Measurements from ENCODE around the gene ARMC10. TPM values are rescaled to one million over a fixed set of nuclear protein-coding genes. Genes with fewer than 3 reads are reported as not detected.

Gene ARMC10
- total and polyA plus RNA-seq, 9 of the 15 experiments (the other 6 are each of a cell fraction or from before 2014, with no cell fraction given) = 17.0 to 113 (median 72.6) TPM

DNA sequence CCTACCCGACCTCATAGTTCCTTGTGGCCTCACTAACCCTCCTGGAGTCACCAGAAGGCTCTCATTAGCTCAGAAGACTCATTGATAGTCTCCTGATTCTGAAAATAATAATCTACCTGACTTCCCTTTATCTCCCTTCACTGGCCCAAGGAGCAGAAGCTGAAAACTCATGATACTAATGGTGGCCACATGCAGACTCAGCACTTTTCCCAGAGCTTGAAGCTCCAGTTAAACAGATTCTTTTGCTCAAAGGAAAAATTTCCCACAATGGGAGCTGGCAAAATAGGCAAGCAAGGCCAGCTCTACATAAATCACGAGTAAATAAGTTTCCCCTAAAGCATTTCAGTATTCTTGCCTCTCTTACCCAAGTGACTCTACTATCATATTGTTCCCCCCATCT lies 65.7 kb downstream of the ARMC10 start:
- H3K79me2 ChIP-seq (ENCODE audit: control insufficient read depth, insufficient read depth, low read length) = no peaks in the 10 kb centered on the region

More for the DNA sequence above, 65.7 kb downstream of the ARMC10 start:
- intact Hi-C loops (cut with micrococcal nuclease) = no loop called here
- no TSS peak for BruUV-seq (replicated peaks)
- Histone ChIP-seq H3K4me3 (no peak overlapping the region), H3K9me1 (ENCODE audit: control insufficient read depth, insufficient read depth, low read length) (no peaks in the 10 kb centered on the region), H3K27me3 (ENCODE audit: control insufficient read depth in 2 of 2, insufficient read depth in 2 of 2, low read length in 2 of 2) (no peaks in the 10 kb centered on the region), H2AFZ (ENCODE audit: low read depth, low read length) (no peak overlapping the region), H3K27ac (ENCODE audit: extremely low read depth, low read depth, low read length) (no peak overlapping the region), H3K9me3 (replicated peaks; ENCODE audit: control insufficient read depth, insufficient read depth, low read depth, low read length) (no peaks in the 10 kb centered on the region; the same call in 1 of the 2 replicates), H3K9ac (ENCODE audit: insufficient read depth in 1 of 2, low read depth in 2 of 2, low read length in 2 of 2) (no peak overlapping the region), H3K4me1 (replicated peaks in 1 of 2; ENCODE audit: control insufficient read depth in 2 of 2, insufficient read depth in 2 of 2, low read length in 2 of 2) (peaks cover 0 to 3% of the 10 kb centered on the region in 2 experiments; a peak in 1 of 5 replicates), H3K36me3 (ENCODE audit: control insufficient read depth, insufficient read depth, low read length) (no peaks in the 10 kb centered on the region), H4K20me1 (replicated peaks; ENCODE audit: control insufficient read depth, insufficient read depth, low read length) (no peaks in the 10 kb centered on the region), H3K4me2 (ENCODE audit: insufficient read depth, low read length) (no peak overlapping the region)
- TF ChIP-seq ZNF830 (CRISPR knock-in tag; IDR thresholded peaks at IDR 0.05) (no peak), WHSC1 (IDR thresholded peaks at IDR 0.05; ENCODE audit: low read length) (no peak), FOS (IDR thresholded peaks at IDR 0.05; ENCODE audit: extremely low read depth, insufficient read length) (no peak), ZNF766 (CRISPR knock-in tag; conservative IDR thresholded peaks at IDR 0.05) (no peak), C11orf30 (IDR thresholded peaks at IDR 0.05; ENCODE audit: low read depth) (peak; percentile 96), MAFG (tag; conservative IDR thresholded peaks at IDR 0.05) (peak; percentile 95), MAFF (IDR thresholded peaks at IDR 0.05; ENCODE audit: low read length) (peak; percentile 94), MAFK (IDR thresholded peaks at IDR 0.05; ENCODE audit: low read length) (peak; percentile 91), ZBTB7A (IDR thresholded peaks at IDR 0.05; ENCODE audit: borderline replicate concordance, control insufficient read depth, low read depth, low read length) (no peak), ZNF316 (IDR thresholded peaks at IDR 0.05) (peak; percentile 97), ZNF217 (CRISPR knock-in tag; IDR thresholded peaks at IDR 0.05) (no peak)
- TF ChIP-seq, protein P1, sequence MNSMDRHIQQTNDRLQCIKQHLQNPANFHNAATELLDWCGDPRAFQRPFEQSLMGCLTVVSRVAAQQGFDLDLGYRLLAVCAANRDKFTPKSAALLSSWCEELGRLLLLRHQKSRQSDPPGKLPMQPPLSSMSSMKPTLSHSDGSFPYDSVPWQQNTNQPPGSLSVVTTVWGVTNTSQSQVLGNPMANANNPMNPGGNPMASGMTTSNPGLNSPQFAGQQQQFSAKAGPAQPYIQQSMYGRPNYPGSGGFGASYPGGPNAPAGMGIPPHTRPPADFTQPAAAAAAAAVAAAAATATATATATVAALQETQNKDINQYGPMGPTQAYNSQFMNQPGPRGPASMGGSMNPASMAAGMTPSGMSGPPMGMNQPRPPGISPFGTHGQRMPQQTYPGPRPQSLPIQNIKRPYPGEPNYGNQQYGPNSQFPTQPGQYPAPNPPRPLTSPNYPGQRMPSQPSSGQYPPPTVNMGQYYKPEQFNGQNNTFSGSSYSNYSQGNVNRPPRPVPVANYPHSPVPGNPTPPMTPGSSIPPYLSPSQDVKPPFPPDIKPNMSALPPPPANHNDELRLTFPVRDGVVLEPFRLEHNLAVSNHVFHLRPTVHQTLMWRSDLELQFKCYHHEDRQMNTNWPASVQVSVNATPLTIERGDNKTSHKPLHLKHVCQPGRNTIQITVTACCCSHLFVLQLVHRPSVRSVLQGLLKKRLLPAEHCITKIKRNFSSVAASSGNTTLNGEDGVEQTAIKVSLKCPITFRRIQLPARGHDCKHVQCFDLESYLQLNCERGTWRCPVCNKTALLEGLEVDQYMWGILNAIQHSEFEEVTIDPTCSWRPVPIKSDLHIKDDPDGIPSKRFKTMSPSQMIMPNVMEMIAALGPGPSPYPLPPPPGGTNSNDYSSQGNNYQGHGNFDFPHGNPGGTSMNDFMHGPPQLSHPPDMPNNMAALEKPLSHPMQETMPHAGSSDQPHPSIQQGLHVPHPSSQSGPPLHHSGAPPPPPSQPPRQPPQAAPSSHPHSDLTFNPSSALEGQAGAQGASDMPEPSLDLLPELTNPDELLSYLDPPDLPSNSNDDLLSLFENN (IDR thresholded peaks at IDR 0.05; ENCODE audit: low read depth in 2 of 2, low read length in 2 of 2) = no peak
- ATAC-seq = no peak
- ChIA-PET CTCF (ENCODE audit: low intra/inter-chr PET ratio) (no interaction called here), POLR2A (interaction anchor here (0.5 to 0.8 kb wide), 3 partner anchors 12 to 203 kb away, joined by 3 to 5 read pairs (median 3); no protein-coding TSS in a partner anchor)
- 40% methylated on average over 2 of the region's 2 CpGs for WGBS (ENCODE audit: insufficient coverage, low coverage, missing lambda C conversion rate)
- in situ Hi-C loops (cut with MboI) = no loop called here
- DNase-seq (ENCODE audit: extremely low read depth in 1 of 4, low spot score in 3 of 4) = no peak
- no peak for FAIRE-seq

All from K562 (cell line).